HCEC 1CT (cell line): Measurements from ENCODE around the gene MTCP1.

Experiments used
- DNase-seq: peaks from one replicate; pipeline ENCODE4 v3.0.0-alpha.2; 2017

The MTCP1 gene

DNA sequence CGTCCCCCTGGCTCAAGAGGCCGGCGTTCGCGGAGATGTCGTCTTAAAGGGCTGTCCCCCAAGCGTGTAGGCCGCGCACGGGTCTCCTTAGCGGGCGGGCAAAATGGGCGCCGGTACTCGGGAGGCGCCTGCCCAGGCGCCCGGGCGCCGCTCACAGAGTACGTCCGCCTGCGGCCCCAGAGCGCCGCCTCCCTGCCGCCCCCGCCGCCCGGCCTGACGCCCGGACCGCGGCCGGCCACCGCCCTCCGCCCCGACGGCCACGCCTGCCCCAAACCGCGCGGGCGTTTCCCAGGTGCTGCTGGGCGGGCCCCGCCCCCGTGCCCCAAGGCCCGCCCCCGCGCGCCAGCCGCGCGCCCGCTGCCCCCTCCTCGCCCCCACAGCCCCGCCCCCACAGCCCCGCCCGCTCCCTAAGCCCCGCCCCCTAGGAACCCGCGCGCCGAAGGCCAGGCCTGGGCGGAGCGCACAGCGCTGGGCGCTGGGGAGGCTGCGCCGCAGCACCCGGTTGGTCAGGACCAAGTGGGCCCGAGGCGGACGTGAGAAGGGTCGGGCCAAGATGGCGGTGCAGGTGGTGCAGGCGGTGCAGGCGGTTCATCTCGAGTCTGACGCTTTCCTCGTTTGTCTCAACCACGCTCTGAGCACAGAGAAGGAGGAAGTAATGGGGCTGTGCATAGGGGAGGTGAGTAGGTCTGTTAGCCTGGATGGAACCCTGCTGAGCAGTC lies at the start of gene MTCP1, which contains the start of the genes BRCC3 and CMC4:
MTCP1 (minus strand) TSS at position 162 of the 719 bp plus-strand sequence. CDS start 5,126 bp downstream, outside the sequence.
BRCC3 (plus strand) TSS at position 534 of the 719 bp plus-strand sequence; CDS start at position 554, 20 bp downstream.
CMC4 (minus strand) TSS at position 162 of the 719 bp plus-strand sequence. CDS start 7,113 bp downstream, outside the sequence.
- peak; percentile 73 for DNase-seq

DNA sequence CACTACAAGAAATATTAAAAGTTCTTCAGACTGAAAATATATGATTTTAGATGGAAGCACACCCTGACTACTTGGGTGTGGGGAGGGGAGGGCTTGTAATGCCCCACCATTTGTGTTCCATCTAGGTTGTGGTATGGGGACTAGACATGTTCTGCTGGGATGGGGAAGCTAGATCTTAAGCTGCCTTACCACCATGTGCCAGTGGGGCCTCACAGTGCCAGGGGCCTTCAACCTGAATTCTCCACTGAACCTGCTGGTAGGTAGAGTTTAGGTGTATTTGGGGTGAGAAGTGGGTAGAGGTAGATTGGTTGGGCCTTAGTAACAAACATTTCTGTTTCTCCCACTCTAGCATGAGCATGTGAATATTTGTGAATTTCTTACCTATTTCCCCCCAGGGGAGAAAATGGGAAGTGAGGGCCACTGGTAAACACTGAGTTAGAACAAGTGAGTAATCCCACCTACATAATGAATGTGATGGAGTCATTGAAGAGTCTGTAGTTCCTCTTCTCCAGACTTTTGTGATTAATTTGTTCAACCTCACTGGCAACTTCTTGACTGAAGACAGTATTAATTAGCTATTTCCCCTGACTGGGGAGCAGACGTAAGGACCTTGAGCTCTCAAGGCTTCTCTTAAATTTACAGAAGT lies 44.4 kb upstream of the MTCP1 start:
- no peak for DNase-seq

GRCh38 chrX:155113097-155113496 lies 42.2 kb upstream of the MTCP1 start:
- no peak for DNase-seq

DNA sequence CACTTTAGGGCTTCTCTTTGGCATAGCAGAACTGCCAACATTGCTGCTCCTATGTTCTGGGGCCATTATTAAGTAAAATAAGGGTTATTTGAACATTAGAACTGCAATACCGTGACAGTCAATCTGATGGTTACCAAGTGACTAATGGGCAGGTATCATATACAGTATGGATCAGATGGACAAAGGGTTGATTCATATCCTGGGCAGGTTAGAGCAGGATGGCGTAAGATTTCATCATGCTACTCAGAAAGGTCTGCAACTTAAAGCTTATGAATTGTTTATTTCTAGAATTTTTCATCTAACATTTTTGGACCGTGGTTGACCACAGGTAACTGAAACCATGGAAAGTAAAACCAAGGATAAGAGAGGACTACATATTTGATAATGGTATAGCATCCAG lies 41.2 kb upstream of the MTCP1 start:
- no peak for DNase-seq

DNA sequence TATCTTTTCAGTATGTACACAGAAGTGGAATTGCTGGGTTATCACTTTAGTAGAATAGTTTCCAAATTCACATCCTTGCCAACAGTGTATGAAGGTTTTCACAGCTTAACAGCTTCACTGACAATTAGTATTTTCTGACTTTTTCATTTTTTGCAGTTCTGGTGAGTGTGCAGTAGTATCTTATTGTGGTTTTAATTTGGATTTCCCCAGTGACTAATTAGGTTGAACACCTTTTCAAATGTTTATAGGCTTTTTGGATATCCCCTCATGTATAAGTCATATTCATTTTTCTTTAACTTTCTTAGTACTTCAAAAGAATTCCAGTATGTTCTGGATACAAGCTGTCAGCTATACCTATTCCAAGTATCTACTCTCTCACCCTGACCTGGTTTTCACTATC lies 37.5 kb upstream of the MTCP1 start:
- no peak for DNase-seq

- no peak for DNase-seq
Measured at GRCh38 chrX:155105919-155106318, 35.0 kb upstream of the MTCP1 start.

DNA sequence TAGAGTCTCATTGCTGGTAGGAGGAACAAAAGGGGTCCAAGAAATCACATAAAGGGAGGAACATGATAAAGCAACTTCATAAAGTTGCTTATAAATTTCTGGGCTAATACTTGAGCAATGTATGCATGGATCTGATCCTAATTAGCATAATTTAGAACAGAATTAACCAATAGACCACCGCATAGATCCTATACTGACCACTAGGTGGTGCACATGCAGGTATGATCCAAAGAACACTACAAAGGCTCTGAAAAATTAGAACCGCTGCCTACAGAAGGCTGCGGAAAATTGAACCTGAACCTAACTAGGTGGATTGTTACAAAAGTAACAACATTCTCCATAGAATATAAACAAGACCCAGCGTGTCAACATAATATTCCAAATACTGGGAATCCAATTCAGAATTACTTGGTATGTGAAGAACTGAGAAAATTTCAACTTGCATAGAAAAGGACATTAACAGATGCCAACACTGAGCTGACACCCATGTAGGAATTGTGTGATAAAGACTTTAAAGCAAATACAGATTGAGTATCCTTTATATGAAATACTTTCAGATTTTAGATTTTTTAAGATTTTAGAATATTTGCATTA lies 23.6 kb upstream of the MTCP1 start:
- peak; percentile 8 for DNase-seq

GRCh38 chrX:155086961-155087735 lies 16.2 kb upstream of the MTCP1 start:
- DNase-seq: no peak

DNA sequence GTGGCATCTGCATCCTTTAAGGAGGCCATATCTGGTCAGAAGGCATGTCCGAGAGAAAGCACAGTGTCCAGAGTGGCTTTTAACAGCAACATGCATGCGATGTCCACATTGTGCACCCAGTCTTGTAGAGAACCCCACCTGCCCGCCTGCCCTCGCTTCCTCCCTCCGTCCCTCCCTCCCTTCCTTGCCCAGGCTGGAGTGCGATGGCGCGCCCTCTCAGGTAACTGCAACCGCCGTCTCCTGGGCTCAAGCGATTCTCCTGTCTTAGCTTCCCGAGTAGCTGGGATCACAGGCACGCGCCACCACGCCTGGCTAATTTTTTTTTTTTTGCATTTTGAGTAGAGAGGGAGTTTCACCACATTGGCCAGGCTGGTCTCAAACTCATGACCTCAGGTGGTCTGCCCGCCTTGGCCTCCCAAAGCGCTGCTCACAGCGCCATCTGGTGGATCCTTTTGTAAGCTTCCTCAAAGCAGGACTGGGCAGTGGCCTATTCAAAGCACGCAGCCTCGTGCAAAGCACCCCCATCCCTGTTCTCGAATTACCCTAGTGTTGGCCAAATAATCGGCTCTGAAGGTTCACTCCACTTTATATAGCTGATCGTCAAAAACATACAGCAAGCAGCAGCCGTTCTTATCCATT lies 15.4 kb upstream of the MTCP1 start:
- DNase-seq: peak; percentile 1

GRCh38 chrX:155071694-155072280 lies 851 bp upstream of the MTCP1 start:
- no peak for DNase-seq

GRCh38 chrX:155070663-155070974 lies 317 bp downstream of the MTCP1 start:
- DNase-seq: no peak

- no peak for DNase-seq
Measured at GRCh38 chrX:155070038-155070437, 898 bp downstream of the MTCP1 start.

- no peak for DNase-seq
Measured at GRCh38 chrX:155069414-155069813, 1.5 kb downstream of the MTCP1 start.

- peak; percentile 74 for DNase-seq
Measured at GRCh38 chrX:155068165-155068564, 2.8 kb downstream of the MTCP1 start.

DNA sequence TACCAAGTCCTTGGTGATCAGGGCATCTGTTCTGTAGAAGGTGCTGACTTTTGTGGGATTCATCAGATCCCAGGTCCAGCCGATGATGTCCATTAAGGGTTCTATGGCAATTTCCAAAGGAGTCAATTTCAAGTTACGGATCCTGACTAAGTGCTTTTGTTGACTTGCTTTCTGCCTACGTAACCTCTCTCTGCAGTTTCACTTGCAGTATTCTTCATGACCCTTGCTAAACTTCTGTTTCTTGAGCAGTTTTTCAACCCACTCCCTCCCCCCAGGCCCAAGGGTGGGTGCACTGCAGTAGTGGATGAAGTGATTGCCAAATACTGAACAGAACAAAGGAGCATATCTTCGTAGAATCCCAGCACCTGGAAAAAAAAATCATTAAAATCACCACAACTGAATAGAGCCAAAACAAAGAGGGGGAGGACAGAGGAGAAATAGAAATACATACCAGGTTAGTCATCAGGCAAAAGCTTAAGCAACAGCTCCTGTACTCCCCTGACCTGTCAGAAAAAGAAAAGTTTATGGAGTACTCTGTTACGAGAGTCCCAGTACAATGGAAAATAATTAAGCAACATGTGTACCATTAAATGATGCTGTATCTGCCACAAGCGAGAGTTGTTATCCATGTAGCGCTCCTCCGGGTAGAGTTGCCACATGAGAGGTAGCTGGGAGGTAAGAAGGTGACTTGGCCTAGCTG lies 5.8 kb downstream of the MTCP1 start:
- peak; percentile 50 for DNase-seq

DNA sequence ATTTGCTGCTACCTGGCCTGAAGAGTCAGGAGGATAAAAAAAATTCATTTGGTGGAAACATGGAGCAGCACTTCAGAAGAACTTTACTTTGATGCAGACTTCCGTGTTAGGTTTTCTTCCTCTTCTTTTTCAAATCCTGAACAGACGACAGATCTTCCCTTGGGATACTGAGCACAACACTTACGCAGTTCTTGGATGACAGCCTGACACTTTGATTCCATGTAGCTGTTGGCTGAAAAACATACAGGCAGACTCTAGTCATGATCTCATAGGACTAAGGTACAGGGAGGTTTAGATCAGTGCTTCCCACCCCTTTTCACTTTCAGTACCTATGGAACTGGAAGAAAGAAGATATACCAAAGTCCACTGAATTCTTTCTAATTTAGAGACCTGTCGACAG lies 9.2 kb downstream of the MTCP1 start:
- no peak for DNase-seq

DNA sequence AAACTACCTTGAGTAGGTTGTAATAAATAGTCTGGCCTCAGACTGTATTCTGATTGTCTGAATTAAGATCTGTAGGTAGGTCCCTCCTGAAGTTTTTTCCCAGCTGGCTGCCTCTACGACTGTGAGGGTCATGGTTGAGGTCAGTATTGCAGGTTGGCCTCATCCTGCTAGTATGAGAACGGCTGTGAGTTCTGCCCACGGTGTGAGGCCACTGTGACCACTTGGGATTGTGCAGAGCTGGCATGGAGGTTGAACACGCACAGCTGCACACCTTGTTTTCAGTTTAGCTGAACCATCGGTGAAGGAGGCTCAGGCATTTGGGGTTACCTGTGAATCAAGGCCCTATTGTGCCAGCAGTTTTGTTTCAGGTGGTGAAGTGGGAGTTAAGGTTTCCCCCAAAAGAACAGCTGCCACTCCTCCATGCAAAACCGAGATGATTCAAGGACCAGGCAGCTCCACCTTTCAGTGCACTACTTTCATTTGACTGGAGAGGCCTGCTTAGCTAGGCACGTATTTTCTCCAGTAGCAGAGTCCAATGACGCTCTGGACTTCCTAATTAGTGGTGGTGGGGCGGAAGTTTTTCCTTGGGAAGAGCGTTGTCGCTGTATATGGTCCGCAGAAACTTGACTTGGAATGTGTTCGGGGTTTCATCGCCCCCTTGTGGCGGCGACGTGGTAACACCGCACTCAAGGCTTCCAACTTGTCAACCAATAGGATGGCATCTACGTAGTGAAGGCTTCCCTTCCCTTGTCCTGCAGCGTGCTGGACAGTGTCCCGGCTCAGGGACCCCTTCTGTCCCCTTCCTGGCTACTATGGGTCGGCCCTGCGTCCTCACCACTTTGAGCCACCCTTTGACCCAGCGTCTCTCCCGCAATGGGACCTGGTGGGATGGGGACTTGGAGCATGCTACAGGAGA lies 13.8 kb downstream of the MTCP1 start:
- DNase-seq: peak; percentile 29

DNA sequence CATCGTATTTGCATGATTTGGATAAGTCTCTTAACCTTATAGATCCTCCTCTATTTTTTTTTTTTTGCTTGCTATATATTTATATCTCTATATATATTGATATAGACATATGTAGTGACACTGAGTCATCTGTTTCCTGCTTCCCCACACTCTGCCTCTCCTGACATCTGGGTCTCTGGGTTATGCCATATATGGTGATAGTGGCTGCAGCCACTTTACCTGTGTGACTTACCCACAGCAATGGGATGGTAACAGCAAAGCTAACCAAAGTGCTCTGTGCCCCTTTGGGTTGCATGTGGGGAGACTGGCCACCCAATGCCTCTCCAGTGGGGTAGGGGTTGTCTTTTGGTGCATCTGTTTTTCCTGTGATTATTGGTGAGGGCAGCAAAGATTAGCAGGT lies 14.5 kb downstream of the MTCP1 start:
- no peak for DNase-seq

- DNase-seq: no peak
Measured at GRCh38 chrX:155055494-155055893, 15.4 kb downstream of the MTCP1 start.

DNA sequence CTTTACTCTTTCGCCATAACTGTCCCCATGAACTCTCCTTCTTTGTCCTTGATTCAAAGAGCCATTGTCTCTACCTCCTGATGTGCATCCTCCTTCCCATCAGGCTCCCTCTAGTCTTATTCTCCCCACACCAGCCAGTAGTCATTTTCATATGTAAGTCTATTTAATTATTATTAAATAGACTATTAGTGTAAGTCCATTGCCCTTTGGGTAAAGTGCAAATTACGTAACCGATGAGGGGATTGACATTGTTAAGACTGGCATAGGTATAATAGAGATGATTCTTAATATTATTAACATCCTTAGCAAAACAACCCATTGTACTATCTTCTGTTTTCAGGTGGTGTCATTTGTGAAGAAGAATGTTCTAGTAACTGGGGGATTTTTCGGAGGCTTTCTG lies 16.7 kb downstream of the MTCP1 start:
- no peak for DNase-seq

DNA sequence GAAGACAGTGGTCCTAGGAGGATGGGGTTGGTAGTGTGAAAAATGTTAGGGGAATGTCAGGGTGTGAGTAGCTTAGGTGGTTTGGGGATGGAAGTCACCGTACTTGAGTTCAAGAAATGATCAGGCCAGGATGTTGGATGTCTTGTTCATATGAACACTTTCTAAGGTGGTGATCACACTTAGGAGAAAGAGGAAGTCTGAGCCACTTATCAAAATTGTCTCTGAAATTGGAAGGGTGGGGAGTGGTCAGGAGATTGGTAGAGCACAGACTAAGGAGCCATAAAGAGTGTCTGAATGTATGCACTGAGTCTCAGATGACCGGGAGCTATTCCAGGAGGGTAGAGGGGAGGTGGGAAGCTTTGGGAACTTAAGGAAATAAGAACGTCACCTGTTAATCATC lies 17.3 kb downstream of the MTCP1 start:
- no peak for DNase-seq
